HG02642 (cell line): ENCODE measurements around the gene ACER2.
"Not testable (repeated sequence)": the region's sequence is repeated elsewhere in the genome, so short reads cannot be mapped to it uniquely, and the experiment has no call there.

Source experiments
- ATAC-seq: cut with Tn5 transposase; IDR thresholded peaks from one replicate; pipeline ENCODE4 v1.9.1; 2021; ENCODE audit warnings: mild to moderate bottlenecking; ENCODE audit not compliant: unreplicated experiment, poor library complexity

ACER2 gene

GRCh38 chr9:19405771-19406170 is 3.0 kb upstream of the ACER2 start:
- no peak for ATAC-seq

- ATAC-seq = no peak
Observed at GRCh38 chr9:19408316-19408692, 505 bp upstream of the ACER2 start.

GRCh38 chr9:19409401-19410194 is 789 bp downstream of the ACER2 start:
- peak; percentile 13 for ATAC-seq

- ATAC-seq = no peak
Observed at GRCh38 chr9:19410195-19410503, 1.3 kb downstream of the ACER2 start.

- ATAC-seq = no peak
Observed at GRCh38 chr9:19410594-19410993, 1.8 kb downstream of the ACER2 start.

- no peak for ATAC-seq
Observed at GRCh38 chr9:19411316-19411715, 2.5 kb downstream of the ACER2 start.

GRCh38 chr9:19413456-19413855 is 4.6 kb downstream of the ACER2 start:
- not testable (repeated sequence) for ATAC-seq

- no peak for ATAC-seq
Observed at GRCh38 chr9:19416143-19416542, 7.3 kb downstream of the ACER2 start.

GRCh38 chr9:19420877-19421276 is 12.1 kb downstream of the ACER2 start:
- no peak for ATAC-seq

- no peak for ATAC-seq
Observed at GRCh38 chr9:19423163-19423562, 14.4 kb downstream of the ACER2 start.

GRCh38 chr9:19424176-19424779 is 15.5 kb downstream of the ACER2 start:
- peak; percentile 90 for ATAC-seq

GRCh38 chr9:19429595-19429994 is 20.8 kb downstream of the ACER2 start:
- no peak for ATAC-seq

- ATAC-seq = no peak
Observed at GRCh38 chr9:19430201-19430760, 21.5 kb downstream of the ACER2 start.

- no peak for ATAC-seq
Observed at GRCh38 chr9:19431361-19432171, 22.8 kb downstream of the ACER2 start.

GRCh38 chr9:19432473-19432872 is 23.7 kb downstream of the ACER2 start:
- ATAC-seq = no peak

- not testable (repeated sequence) for ATAC-seq
Observed at GRCh38 chr9:19433729-19434128, 24.9 kb downstream of the ACER2 start.

- ATAC-seq = no peak
Observed at GRCh38 chr9:19440376-19440775, 31.6 kb downstream of the ACER2 start.

GRCh38 chr9:19440823-19441580 is 32.2 kb downstream of the ACER2 start:
- ATAC-seq = peak; percentile 7

- peak; percentile 78 for ATAC-seq
Observed at GRCh38 chr9:19441730-19442129, 32.9 kb downstream of the ACER2 start.

GRCh38 chr9:19442240-19442639 is 33.4 kb downstream of the ACER2 start:
- ATAC-seq = no peak
